K562 (cell line): ENCODE results near the gene ASZ1. TPM values are rescaled to one million over a fixed set of nuclear protein-coding genes. Genes with fewer than 3 reads are reported as not detected.

Experiments used
- ATAC-seq: fragments of 200-7000 bp; cut with Tn5 transposase; 3 replicates; pipeline ENCODE4 v1.9.1; 2020; ENCODE audit warnings: moderate library complexity
- BruUV-seq: library from RNA; stranded (reverse); fragments of 400-500 nt; replicated peaks from 2 replicates; lab custom pipeline; 2021; lab: Mats Ljungman, UMichigan
- CTCF ChIA-PET: fragments of 300-600 bp; formaldehyde crosslinking; extraction: SDS; loops from one replicate; lab custom pipeline; 2021; ENCODE audit warnings: low intra/inter-chr PET ratio; lab: Yijun Ruan, JAX
- POLR2A ChIA-PET: fragments of 300-600, 350-650 bp; sonication (Branson Sonifier 250); formaldehyde crosslinking; extraction: SDS; loops from one replicate; lab custom pipeline; 2021; ENCODE audit warnings: antibody characterized with exemption, inconsistent platforms; lab: Yijun Ruan, JAX
- DNase-seq, 4 experiments: peaks; one replicate each; pipeline versions ENCODE4 v3.0.0 to v3.0.0-alpha.2; 2011 to 2018; ENCODE audit warnings: low spot score in 3 of 4, mixed read lengths in 3 of 4; ENCODE audit errors: extremely low read depth in 1 of 4
- FAIRE-seq: peaks from 2 replicates; lab custom pipeline; 2011; peaks lifted over from hg19 to GRCh38; lab: Jason Lieb, UNC
- H2AFZ ChIP-seq: 2 replicates; pipeline ENCODE4 v1.6.0; 2011; ENCODE audit warnings: low read depth, low read length, control low read depth, inconsistent platforms
- H3K27ac ChIP-seq: fragments of 200-600 bp; 3 replicates; pipeline ENCODE4 v1.8.0; 2011; ENCODE audit warnings: low read depth, mild to moderate bottlenecking, control low read depth, inconsistent platforms, low read length, moderate library complexity, mixed read lengths; ENCODE audit errors: extremely low read depth
- H3K27me3 ChIP-seq, 2 experiments: fragments of 300-600 bp in 1 of 2; 2 replicates in 1 of 2; 3 replicates in 1 of 2; pipeline versions ENCODE4 v1.6.0 to v1.8.0; 2011; ENCODE audit warnings: inconsistent platforms in 2 of 2, low read length in 2 of 2, mild to moderate bottlenecking in 1 of 2, mixed read lengths in 1 of 2, moderate library complexity in 1 of 2; ENCODE audit not compliant: control insufficient read depth in 2 of 2, insufficient read depth in 2 of 2
- H3K36me3 ChIP-seq: fragments of 300-600 bp; 3 replicates; pipeline ENCODE4 v1.8.0; 2011; ENCODE audit warnings: mild to moderate bottlenecking, low read length, inconsistent platforms; ENCODE audit not compliant: control insufficient read depth, insufficient read depth
- H3K4me1 ChIP-seq, 2 experiments: fragments of 200-600 bp in 1 of 2; replicated peaks in 1 of 2; 2 replicates in 1 of 2; 3 replicates in 1 of 2; pipeline versions ENCODE4 v1.5.1 to v1.8.0; 2011; ENCODE audit warnings: inconsistent platforms in 2 of 2, low read length in 2 of 2, mild to moderate bottlenecking in 1 of 2, mixed read lengths in 1 of 2, moderate library complexity in 1 of 2; ENCODE audit not compliant: control insufficient read depth in 2 of 2, insufficient read depth in 2 of 2
- H3K4me2 ChIP-seq: 2 replicates; pipeline ENCODE4 v1.6.1; 2011; ENCODE audit warnings: low read length, control low read depth, inconsistent platforms, mixed read lengths; ENCODE audit not compliant: insufficient read depth
- H3K4me3 ChIP-seq: fragments of 200-600 bp; sonication (generic), shearing (Covaris generic); 2 replicates; pipeline ENCODE4 v1.5.1; 2016; ENCODE audit warnings: control low read depth, inconsistent platforms
- H3K79me2 ChIP-seq: fragments of 200-600 bp; 3 replicates; pipeline ENCODE4 v1.8.0; 2011; ENCODE audit warnings: low read length, inconsistent platforms; ENCODE audit not compliant: control insufficient read depth, insufficient read depth
- H3K9ac ChIP-seq, 2 experiments: 2 replicates each; pipeline versions ENCODE4 v1.6.0 to v1.6.1; 2011; ENCODE audit warnings: low read depth in 2 of 2, low read length in 2 of 2, control low read depth in 1 of 2, inconsistent platforms in 1 of 2, mild to moderate bottlenecking in 1 of 2, mixed read lengths in 1 of 2; ENCODE audit not compliant: insufficient read depth in 1 of 2
- H3K9me1 ChIP-seq: one replicate; pipeline ENCODE4 v1.6.0; 2011; ENCODE audit warnings: inconsistent platforms, mild to moderate bottlenecking, low read length, moderate library complexity; ENCODE audit not compliant: control insufficient read depth, insufficient read depth
- H3K9me3 ChIP-seq: replicated peaks from 2 replicates; pipeline ENCODE4 v1.5.1; 2011; ENCODE audit warnings: low read depth, low read length, inconsistent platforms; ENCODE audit not compliant: control insufficient read depth, insufficient read depth
- H4K20me1 ChIP-seq: replicated peaks from 2 replicates; pipeline ENCODE4 v1.6.1; 2011; ENCODE audit warnings: low read length, inconsistent platforms, mixed read lengths; ENCODE audit not compliant: control insufficient read depth, insufficient read depth
- GTF2E2 ChIP-seq: fragments of 200-800 bp; sonication (Bioruptor generic); IDR thresholded peaks from 2 replicates; pipeline ENCODE4 v1.6.1; 2016; ENCODE audit warnings: missing genetic modification characterization, missing compliant biosample characterization
- NEUROD1 ChIP-seq: fragments of 150-350 bp; IDR thresholded peaks from 2 replicates; pipeline ENCODE4 v1.6.1; 2014; ENCODE audit warnings: borderline replicate concordance, low read length, low read depth; ENCODE audit not compliant: partially characterized antibody
- ZNF263 ChIP-seq: sonication (generic); formaldehyde crosslinking; IDR thresholded peaks from 2 replicates; pipeline ENCODE4 v1.8.0; 2022; ENCODE audit warnings: mild to moderate bottlenecking, missing genetic modification reagents, borderline replicate concordance
- WGBS: fragments of 100-300 bp; shearing (Covaris generic); methylation state at CpG from one replicate; pipeline ENCODE4 v1.1.6; 2016; ENCODE audit warnings: low coverage, mixed read lengths; ENCODE audit not compliant: insufficient coverage; ENCODE audit errors: missing lambda C conversion rate; 5-methylcytosine and 5-hydroxymethylcytosine counted together
- in situ Hi-C: fragments of 300-500 bp; cut with MboI; formaldehyde crosslinking; loops from 4 replicates; pipeline ENCODE4 v1.15.0; 2018; ENCODE audit warnings: inconsistent platforms, mixed read lengths
- intact Hi-C: fragments of 100-400 bp; cut with micrococcal nuclease; formaldehyde crosslinking; loops from 2 replicates; pipeline ENCODE4 v1.14.2; 2022
- polyA plus RNA-seq, 8 experiments: library from polyadenylated mRNA; depleted of rRNA in 4 of 8; stranded (reverse) in 5 of 8; unstranded in 3 of 8; fragments of >200 nt; fragmentation: Nextera tagmentation in 2 of 8; fragmentation: Illumina TruSeq in 1 of 8; extraction: Ambion mirVana in 2 of 8; extraction: Trizol in 1 of 8; gene quantifications; 2 replicates each; pipeline versions ENCODE4 v1.2.1 to v1.2.3, GENCODE V29; 2011 to 2014; ENCODE audit warnings: inconsistent platforms in 1 of 8, missing spikeins in 1 of 8
- total RNA-seq, 7 experiments: library from RNA; depleted of rRNA in 6 of 7; stranded (reverse); fragments of >200 nt in 6 of 7; fragmentation: Illumina TruSeq in 2 of 7; extraction: Trizol in 2 of 7; gene quantifications; 2 replicates each; pipeline versions ENCODE4 v1.2.1 to v1.2.3, GENCODE V29; 2011 to 2021; ENCODE audit warnings: low replicate concordance in 1 of 7
- TF ChIP-seq, protein P1 (sequence below): sonication (generic); formaldehyde crosslinking; IDR thresholded peaks from 2 replicates; pipeline ENCODE4 v1.8.0; 2022; ENCODE audit warnings: mild to moderate bottlenecking, missing genetic modification reagents

The ASZ1 gene
- total and polyA plus RNA-seq, 9 of the 15 experiments (the other 6 are each of a cell fraction or from before 2014, with no cell fraction given), result not detected

DNA sequence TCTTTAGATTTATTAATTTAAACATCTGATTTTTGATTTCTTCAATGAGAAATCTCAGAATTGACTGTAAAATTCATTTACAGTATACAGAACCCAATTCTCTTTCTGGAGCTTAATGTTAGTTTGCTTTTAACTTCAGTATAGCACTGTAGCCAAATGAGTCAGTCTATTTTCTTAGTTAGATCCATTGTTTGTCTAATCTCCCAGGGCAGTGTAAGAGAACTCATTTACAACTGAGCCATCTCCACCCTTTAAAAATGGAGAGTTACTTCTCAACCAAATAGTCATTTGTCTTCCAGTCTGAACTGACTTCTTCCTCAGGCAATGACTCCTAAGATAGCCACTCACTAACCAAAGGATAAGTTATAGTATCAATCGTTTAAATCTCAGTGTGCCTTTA is 101.5 kb downstream of the ASZ1 start:
- ChIA-PET CTCF (no interaction called here), POLR2A (interaction anchor here (1.5 kb wide), 1 partner anchor 12 kb away, joined by 3 read pairs; no protein-coding TSS in a partner anchor)
- no peaks in the 10 kb centered on the region for H3K36me3 ChIP-seq
- in situ Hi-C loops, result no loop called here
- no peak overlapping the region for H2AFZ ChIP-seq
- no peaks in the 10 kb centered on the region for H4K20me1 ChIP-seq
- intact Hi-C loops, result no loop called here
- ATAC-seq, result no peak
- H3K79me2 ChIP-seq, result no peaks in the 10 kb centered on the region
- H3K4me1 ChIP-seq, result peaks cover 0 to 16% of the 10 kb centered on the region in 2 experiments; a peak in 2 of 5 replicates
- no peak for DNase-seq
- H3K9ac ChIP-seq, result no peak overlapping the region
- peaks cover 37 to 39% of the 10 kb centered on the region in 2 experiments; a peak in 4 of 5 replicates for H3K27me3 ChIP-seq
- no peak overlapping the region for H3K4me3 ChIP-seq
- H3K4me2 ChIP-seq, result no peak overlapping the region
- no peak for TF ChIP-seq ZNF263 (CRISPR knock-in tag)
- no peak for TF ChIP-seq GTF2E2 (tag)
- TF ChIP-seq, protein P1, sequence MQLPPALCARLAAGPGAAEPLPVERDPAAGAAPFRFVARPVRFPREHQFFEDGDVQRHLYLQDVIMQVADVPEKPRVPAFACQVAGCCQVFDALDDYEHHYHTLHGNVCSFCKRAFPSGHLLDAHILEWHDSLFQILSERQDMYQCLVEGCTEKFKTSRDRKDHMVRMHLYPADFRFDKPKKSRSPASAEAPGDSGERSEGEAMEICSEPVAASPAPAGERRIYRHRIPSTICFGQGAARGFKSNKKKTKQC, result no peak
- no peaks in the 10 kb centered on the region for H3K9me1 ChIP-seq
- H3K9me3 ChIP-seq, result no peaks in the 10 kb centered on the region
- WGBS, result 3% methylated on average over 1 of the region's 1 CpG
- no peak overlapping the region for H3K27ac ChIP-seq
- BruUV-seq, result no TSS peak
- FAIRE-seq, result no peak

DNA sequence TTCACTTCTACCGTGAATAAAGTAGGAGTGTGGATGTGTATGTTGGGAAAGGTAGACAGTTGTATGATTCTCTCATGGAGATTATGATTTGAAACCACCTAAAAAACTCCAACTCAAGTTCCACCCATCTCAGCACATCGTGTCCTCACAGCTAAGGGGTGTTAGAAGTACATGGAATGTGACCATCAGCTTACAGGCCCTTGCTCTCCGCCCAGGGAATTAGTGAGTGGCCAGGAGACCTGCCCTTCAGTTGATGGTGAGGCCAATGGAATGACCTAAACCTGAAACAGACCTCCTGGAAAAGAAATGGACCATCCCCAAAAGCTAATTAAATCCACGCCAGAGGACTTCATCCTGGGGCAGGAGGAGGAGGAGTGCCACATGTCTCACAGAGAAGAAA is 102.3 kb downstream of the ASZ1 start:
- 1% methylated on average over 4 of the region's 4 CpGs for WGBS
- in situ Hi-C loops, result no loop called here
- no TSS peak for BruUV-seq
- Histone ChIP-seq H3K9me1 (no peaks in the 10 kb centered on the region), H3K27me3 (peaks cover 43 to 44% of the 10 kb centered on the region in 2 experiments; a peak in 4 of 5 replicates), H3K9me3 (no peaks in the 10 kb centered on the region), H3K4me3 (no peak overlapping the region), H3K4me1 (peaks cover 0 to 16% of the 10 kb centered on the region in 2 experiments; a peak in 2 of 5 replicates), H4K20me1 (0 out of 2 replicates have a peak, but pooled peaks cover 4% of the 10 kb centered on the region), H3K4me2 (no peak overlapping the region), H3K27ac (no peak overlapping the region), H3K36me3 (no peaks in the 10 kb centered on the region), H2AFZ (no peak overlapping the region), H3K79me2 (no peaks in the 10 kb centered on the region), H3K9ac (no peak overlapping the region)
- intact Hi-C loops, result no loop called here
- ChIA-PET POLR2A (interaction anchor here (1.5 kb wide), 1 partner anchor 13 kb away, joined by 3 read pairs; no protein-coding TSS in a partner anchor), CTCF (no interaction called here)
- ATAC-seq, result no peak
- no peak for TF ChIP-seq NEUROD1
- no peak for DNase-seq
- no peak for FAIRE-seq
